Measurements from ENCODE around the gene MAPK8IP3.

MAPK8IP3 gene, protein sequence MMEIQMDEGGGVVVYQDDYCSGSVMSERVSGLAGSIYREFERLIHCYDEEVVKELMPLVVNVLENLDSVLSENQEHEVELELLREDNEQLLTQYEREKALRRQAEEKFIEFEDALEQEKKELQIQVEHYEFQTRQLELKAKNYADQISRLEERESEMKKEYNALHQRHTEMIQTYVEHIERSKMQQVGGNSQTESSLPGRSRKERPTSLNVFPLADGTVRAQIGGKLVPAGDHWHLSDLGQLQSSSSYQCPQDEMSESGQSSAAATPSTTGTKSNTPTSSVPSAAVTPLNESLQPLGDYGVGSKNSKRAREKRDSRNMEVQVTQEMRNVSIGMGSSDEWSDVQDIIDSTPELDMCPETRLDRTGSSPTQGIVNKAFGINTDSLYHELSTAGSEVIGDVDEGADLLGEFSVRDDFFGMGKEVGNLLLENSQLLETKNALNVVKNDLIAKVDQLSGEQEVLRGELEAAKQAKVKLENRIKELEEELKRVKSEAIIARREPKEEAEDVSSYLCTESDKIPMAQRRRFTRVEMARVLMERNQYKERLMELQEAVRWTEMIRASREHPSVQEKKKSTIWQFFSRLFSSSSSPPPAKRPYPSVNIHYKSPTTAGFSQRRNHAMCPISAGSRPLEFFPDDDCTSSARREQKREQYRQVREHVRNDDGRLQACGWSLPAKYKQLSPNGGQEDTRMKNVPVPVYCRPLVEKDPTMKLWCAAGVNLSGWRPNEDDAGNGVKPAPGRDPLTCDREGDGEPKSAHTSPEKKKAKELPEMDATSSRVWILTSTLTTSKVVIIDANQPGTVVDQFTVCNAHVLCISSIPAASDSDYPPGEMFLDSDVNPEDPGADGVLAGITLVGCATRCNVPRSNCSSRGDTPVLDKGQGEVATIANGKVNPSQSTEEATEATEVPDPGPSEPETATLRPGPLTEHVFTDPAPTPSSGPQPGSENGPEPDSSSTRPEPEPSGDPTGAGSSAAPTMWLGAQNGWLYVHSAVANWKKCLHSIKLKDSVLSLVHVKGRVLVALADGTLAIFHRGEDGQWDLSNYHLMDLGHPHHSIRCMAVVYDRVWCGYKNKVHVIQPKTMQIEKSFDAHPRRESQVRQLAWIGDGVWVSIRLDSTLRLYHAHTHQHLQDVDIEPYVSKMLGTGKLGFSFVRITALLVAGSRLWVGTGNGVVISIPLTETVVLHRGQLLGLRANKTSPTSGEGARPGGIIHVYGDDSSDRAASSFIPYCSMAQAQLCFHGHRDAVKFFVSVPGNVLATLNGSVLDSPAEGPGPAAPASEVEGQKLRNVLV (N-terminal part only)

DNA sequence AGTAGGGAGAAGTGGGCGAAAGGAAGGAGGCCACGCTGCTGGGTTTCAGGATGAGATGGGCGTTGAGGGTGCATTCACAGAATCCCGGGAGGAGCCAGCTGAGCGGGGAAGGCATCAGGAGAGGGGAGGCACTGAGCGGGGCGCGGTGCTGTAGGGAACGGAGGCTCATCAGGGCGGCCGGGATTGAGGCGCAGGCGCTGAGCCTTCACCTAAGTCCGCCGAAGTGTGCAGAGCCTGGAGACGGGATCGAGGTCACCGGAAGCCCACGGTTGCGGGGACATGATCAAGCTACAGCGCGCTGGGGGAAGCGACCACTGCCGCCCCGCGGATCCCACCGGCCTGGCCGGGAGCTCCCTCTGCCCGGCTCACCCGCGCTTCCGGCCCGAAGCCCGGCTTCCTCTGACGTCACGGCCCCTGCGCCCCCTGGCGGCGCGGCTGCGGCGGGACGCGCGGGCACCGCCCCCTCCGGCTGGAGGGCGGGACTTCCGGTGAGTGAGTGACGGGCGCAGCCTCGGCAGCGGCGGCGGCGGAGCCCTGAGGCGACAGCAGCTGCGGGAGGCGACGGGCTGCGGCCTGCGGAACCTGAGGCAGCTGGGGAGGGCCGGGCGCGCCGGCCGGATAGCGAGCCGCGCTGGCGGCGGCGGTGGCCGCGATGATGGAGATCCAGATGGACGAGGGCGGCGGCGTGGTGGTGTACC lies at the start of gene MAPK8IP3:
Gene MAPK8IP3, plus strand, starts transcription at position 508 of the 698 bp plus-strand sequence. Its CDS starts 145 bp downstream, at position 653.
- DNase-seq = peak; percentile 95

DNA sequence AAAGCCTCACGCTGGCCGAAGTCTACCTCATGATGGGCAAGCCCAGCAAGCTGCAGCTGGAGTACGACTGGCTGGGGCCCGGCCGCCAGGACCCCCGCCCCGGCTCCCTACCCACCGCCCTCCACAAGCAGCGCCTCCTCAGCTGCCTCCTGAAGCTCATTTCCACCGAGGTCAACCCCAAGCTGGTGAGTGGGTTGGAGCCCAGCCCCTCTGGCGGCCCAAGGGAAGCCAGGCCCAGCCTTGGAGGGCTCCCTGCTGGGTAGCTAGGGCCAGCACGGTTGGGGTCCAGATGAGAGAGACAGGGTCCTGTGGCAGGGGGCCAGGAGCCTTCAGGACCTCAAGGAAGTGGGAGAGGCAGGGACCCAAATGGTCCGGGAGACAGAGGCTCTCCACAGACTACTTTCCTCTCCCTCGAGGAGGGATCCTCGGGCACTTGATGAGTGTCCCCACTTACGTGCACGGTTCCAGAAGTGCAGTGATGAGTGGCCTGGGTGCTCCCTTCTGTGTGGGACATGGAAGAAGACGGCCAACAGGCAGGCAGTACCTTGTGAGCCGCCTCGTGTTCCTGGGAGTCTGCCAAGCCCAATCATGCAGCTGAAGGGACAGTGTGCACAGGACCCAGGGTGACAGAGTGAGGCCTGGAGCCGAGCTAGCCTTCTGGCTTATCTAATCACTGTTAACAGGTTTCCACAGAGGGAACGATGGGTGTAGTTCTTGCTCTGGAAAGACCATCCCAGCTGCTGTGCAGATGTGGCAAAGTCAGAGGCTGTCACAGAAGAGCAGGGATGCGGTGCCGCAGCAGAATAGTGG lies 49.0 kb upstream of the MAPK8IP3 start:
- no peak for DNase-seq

DNA sequence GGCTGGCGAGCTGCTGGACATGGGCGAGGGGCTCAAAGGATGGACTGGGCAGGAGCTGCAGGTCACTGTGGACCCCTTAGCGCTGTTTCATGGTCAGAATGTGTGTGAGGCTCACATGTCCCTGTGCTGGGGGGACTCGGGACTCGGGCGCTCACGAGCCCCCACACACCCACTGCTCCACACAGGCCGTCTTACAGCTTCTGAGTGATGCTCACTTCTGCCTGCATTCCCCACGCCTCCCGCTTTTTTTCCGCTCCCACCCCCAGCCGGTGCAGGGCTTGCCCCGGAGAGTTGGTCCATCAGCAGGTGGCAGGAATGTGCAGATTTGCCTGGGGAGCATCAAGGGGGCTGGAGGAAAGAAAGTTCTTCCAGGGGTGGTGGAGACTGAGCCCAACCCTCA lies 48.2 kb upstream of the MAPK8IP3 start:
- DNase-seq = no peak

DNA sequence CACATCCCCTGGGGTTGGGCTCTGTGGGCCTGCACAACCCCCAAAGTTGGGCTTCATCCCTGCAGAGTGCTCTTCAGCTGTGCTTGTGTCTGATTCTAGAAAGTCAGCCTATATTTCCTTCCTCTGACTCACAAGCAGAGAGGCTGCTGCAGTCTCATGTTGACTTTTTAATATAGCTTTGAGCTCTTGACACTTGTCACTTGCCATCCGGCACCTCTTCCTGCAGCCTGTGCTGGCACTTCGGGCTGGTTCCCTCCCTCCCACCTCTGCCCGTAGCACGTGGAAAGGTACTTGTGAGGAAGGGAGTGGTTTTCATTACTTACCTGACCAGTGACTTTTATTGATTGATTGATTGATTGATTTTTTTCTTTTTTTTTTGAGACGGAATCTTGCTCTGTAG lies 47.0 kb upstream of the MAPK8IP3 start:
- DNase-seq = no peak

DNA sequence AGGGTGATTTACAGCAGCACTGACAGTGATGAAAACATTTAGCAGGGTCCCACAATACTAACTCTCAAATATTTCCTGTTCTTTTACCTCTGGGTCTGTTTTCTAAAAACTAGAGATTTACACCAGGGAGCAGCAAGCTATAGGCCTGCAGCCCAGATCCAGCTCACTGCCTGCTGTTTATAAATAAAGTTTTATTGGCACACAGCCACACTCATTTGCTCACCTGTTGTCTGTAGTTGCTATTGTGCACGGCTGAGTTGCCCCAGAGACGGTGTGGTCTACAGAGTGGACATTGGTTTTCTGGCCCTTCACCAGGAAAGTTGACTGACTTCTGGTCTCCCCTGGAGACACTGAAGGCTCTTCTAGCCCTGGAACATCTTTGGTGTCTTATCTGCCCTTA lies 44.2 kb upstream of the MAPK8IP3 start:
- DNase-seq = no peak

DNA sequence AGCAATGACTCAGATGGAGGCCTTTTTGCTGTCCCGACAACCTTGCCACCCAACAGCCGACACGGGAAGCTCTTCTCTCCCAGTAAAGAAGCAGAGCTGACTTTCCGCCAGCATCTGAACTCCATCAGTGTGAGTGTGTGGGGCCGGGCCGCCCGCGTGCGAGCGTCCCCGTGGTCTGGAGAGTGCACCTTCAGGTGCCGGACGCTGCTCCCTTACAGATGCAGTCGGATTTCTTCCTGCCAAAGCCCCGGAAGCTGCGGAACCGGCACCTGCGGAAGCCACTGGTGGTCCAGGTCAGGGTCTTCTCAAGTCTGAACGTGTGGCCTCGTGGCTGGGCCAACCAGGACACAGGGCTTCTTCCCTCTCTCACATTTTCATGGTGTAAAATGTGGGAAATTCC lies 43.5 kb upstream of the MAPK8IP3 start:
- no peak for DNase-seq

DNA sequence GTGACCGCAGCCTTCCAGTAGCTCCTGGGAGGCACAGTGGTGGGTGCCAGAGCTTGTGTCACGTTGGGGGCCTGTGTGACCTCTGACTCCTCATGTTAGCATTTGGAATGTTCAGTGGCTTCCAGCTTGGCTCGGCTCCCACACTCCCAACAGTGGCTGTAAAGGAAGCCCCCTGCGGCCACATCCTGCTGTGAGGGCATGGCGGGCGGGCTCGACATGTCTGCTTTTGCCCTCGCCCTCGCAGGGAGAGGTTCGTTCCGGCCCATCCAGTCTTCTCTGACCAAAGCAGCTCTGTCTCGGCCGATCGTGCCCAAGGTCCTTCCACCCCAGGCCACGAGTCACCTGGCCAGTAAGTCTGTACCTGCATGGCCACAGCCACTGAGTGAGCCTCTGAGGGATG lies 40.2 kb upstream of the MAPK8IP3 start:
- no peak for DNase-seq

DNA sequence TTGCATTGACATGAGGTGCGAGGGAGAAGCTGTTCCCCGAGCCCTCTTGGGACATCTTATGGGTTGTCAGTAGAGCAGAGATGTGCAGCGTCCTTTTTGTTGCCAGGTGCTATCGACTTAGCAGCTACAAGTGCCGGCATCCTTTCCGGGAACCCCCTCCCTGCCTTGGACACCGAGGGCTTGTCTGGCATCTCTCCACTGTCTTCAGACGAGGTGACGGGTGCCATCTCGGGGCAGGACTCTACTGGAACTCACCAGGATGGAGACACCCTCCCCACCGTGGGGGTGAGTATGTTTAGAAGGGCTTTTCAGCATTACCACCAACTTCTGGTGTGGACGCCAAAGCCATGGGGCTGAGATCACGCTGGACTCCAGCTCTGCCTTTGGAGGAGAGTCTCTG lies 39.7 kb upstream of the MAPK8IP3 start:
- DNase-seq = no peak

DNA sequence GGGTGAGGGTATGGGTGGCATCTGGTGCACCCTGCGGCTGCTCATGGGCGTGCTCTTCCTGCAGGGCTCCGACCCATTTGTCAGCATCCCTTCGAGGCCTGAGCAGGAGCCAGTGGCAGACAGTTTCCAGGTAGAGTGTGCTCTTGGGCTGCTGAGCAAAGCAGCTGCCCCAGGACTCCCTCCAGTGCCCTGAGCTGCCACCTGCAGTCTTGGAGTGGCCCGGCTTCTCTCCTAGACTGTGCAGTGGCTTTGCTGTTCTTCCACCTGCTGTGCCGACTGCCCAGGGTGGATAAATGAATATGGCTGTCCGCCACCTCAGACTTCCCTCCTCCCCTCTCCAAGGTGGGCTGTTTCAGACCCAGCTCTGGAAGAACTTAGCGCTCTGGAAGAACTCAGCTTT lies 38.7 kb upstream of the MAPK8IP3 start:
- no peak for DNase-seq

DNA sequence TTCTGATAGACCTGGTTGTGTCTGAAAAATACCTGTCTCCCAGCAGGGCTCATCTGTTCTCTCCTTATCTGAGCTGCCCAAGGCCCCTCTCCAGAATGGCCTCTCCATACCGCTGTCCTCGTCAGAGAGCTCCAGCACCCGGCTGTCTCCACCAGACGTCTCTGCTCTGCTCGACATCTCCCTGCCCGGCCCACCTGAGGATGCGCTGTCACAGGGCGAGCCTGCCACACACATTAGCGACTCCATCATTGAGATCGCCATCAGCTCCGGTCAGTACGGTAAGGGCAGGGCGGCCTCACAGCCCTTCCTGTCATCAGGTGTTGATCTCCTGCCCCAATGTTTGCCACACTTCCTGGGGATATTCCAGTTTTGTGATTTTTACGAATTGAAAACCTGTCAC lies 38.1 kb upstream of the MAPK8IP3 start:
- no peak for DNase-seq

DNA sequence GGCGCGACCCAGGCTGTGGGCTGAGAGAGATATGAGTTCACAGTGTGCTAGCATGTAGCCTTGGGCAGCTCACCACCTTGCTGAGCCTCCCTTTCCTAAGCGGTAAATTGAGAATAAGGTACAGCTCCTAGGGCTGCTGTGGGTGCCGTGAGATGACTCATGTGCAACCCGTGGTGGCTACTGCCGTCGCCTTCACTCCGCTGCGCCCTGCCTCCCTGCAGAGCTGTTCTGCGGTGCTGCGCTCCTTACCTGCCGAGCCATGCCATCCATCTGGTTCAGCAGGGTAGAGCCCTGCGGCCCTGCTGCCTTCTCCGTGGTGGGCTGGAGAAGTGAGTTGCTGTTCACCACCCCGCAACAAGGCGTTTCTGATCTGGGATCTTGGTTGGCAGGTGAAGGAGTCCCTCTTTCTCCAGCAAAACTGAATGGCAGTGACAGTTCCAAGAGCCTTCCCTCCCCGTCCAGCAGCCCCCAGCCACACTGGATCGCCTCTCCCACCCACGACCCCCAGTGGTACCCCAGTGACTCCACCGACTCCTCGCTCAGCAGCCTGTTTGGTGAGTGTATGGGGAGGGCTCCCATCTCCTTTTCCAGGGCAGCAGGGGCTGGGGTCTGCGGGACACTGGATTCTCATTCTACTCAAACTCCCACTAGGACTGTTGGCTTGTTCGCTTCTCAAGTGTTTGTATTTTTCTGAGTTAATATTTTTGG lies 37.2 kb upstream of the MAPK8IP3 start:
- no peak for DNase-seq

DNA sequence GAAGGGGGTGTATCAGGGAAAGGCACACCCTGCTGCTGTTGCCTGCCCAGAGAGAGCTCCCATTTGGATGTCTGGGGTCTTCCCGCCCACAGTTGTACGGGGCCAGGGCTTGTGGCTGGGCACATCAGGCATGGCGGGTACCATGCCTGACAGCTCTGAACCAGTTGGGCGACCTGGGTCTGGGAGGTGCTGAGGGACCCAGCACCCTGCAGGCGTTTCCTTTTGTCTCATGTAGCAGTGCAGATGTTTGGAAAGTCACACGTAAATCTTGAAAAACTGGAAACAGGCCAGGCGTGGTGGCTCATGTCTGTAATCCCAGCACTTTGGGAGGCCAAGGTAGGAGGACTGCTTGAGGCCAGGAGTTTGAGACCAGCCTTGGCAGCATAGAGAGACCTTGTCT lies 36.3 kb upstream of the MAPK8IP3 start:
- DNase-seq = no peak

DNA sequence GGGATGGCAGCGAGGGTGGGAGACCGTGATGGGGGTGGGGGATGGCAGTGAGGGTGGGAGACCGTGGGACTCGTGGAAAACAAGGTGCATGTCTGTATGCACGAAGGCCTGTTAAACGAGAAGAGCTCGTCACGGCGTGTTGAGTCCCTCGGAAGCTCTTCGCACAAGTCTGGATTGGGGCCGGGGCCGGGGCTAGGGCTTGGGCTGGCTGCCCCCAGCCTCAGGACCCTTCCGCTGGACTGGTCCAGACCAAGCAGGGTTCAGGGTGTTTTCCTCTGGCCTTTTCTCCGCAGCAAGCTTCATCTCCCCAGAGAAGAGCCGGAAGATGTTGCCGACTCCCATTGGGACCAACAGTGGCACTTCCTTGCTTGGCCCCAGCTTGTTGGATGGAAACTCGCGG lies 35.6 kb upstream of the MAPK8IP3 start:
- no peak for DNase-seq

DNA sequence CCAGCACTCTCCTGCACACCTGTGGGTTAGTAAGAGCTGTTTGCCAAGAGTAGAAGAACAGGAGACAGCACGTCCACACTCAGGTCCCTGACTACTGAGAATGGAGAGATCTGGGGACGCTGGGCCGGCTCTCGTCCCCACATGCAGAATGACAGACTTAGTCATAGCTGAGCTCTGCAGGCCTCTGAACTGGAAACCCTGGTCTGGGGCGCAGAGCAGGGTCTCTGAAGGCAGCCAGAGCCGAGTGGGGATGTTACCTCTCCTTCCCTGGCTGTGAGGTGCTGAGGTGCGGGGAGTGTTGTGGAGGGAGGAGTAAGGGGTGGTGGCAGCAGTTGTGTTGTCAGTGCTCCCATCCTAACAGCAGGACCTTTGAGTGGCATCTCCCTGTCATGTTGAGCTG lies 35.1 kb upstream of the MAPK8IP3 start:
- no peak for DNase-seq

DNA sequence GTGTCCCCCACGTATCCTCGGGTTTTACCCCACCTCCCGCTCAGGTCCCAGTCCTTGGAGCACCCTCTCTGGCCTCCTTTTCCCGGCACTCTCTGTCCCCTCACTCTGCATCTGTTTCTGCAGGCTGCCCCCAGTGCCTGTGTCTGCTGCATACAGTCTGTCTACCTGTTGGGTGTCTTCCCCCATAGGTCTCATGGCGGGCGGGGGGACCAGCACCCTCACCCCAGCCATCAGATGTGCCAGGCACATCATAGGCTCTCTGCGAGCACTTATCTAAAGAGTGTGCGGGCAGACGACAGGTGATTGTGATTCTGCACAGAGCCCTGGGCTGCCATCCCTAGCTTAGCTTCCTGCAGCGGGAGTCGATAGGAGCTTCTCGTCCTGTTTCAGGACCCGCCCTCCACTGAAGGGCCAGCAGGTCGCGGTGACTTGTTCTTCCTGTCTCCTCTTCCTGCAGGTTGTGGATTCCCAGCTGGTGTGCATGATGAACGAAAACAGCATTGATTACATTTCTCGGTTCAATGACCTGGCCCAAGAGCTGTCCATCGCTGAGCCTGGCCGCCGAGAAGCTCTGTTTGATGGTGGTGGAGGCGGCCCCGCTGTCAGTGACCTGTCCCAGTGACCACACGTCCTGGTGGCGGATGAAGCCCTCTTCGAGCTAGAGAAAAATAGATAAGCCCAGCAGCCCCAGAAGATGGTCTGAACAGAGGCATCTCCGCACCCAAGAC lies 32.4 kb upstream of the MAPK8IP3 start:
- no peak for DNase-seq

DNA sequence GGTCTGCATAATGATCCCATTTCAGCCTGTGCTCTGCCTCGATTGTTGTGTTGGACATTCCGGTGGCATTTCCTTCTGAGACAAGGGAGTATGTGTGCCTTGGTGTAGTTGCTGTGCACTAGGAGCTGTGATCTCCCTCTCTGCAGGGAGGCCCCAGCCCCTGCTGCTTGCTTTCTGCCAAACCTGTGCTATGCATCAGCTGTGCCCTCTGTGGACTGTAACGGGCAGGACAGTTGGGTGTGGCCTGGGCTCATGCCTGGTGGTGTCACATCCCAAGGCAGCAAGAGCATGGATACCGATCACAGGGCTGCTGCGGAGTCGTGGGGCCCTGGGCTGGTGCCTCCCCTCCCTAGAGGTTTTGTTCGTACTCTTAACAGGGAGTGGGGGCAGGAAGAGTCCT lies 31.7 kb upstream of the MAPK8IP3 start:
- DNase-seq = no peak

DNA sequence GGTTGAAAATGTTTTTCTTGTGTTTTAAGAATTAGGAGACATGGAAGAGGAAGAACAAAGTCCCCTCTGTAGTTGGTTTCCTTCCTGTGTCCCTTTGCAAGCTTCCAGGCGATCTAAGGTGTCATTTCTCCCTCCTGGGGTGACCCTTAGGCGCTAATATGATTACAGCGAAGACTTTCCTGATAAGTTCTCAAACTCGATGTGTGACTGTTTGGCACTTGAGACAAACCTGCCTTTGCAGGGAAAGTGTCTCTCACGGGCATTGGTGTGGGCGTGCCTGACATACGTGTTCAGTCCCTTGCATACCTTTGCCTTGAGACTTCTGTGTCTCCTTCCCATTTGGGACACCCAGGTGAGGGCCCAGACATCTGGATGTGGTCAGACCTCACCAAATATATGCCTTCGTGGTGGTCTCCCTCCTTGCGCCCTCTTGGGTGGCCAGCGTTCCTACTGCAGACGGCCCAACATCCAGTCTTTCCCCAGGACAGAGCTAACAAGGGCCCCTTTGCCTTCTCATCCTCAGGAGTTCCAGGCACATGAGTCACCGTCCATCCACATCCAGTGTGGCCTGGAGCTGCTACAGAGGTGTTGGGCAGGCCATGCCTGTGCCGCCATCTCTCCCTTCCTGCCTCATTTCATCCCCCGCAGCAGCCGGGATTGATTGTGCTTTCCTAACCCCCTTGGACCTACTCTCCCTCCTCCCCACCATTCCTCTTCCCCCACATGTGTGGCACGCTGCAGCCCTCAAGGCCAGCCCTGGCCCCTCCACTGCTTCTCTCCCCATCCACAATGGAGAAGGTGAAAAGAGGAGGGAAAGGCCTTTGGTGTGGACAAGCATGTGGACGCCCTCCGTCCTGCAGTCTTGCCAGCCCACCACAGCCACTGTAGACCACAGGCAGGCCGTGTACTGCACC lies 31.0 kb upstream of the MAPK8IP3 start:
- DNase-seq = no peak

DNA sequence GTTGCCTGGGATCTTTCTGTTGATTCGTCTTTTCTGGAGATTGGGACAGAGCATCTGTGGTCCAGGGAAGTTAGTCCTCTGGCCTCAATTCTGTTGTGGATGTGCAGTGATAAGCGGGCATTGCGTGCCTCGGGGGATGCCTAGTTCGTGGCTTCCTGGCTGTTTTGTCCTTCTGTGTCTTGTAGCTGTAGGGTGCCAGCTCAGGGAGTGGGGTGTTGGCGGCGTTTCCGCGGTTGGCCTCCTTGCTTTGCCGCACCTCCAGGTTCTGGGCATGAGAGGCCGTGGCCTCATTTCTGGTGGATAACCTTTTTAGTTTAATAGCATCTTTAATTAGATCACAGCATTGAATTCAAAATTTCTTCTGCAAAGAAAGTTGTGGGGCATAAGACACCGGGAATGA lies 29.3 kb upstream of the MAPK8IP3 start:
- DNase-seq = no peak

DNA sequence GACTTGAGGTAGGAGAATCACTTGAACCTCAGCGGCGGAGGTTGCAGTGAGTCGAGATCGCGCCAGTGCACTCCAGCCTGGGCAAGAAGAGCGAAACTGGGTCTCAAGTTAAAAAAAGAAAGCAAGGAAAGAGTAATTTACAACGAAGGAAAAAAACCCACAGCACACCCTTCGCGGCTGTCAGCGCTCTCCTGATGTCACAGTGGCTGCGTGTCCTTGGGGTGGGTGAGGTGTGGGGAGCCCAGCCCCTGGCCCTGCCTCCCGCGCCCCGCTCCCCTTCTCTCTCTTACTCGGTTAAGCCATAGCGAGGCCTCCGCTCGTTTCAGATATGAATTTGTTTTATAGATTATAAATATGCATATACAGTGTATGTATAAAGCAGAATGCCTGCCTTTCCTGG lies 28.7 kb upstream of the MAPK8IP3 start:
- DNase-seq = no peak
